Activated B cell treated with CpG ODN at 0.5 μM for 24 hours (primary cell): ENCODE data around the gene OCA2. TPM values are rescaled to one million over a fixed set of nuclear protein-coding genes. Genes with fewer than 3 reads are reported as not detected.

Source experiments
- ATAC-seq: fragments of 200-7000 bp; cut with Tn5 transposase; one replicate; pipeline ENCODE4 v1.10.0; 2021; ENCODE audit warnings: low read depth, mild to moderate bottlenecking, moderate library complexity
- CTCF ChIA-PET: fragments of 350-600 bp; sonication (Branson Sonifier 250); formaldehyde crosslinking; loops from one replicate; lab custom pipeline; 2021; ENCODE audit warnings: antibody characterized with exemption; lab: Charles Lee
- POLR2A ChIA-PET: fragments of 350-600 bp; sonication (Branson Sonifier 250); formaldehyde crosslinking; loops from one replicate; lab custom pipeline; 2021; ENCODE audit warnings: antibody characterized with exemption; lab: Charles Lee
- DNase-seq: peaks from one replicate; pipeline ENCODE4 v3.0.0; 2022
- H3K27ac Mint-ChIP-seq: one replicate; pipeline ENCODE4 v1.8.0; 2020; ENCODE audit warnings: mixed read lengths
- H3K27me3 Mint-ChIP-seq: one replicate; pipeline ENCODE4 v1.8.0; 2021; ENCODE audit warnings: mixed read lengths
- H3K36me3 Mint-ChIP-seq: one replicate; pipeline ENCODE4 v1.8.0; 2021; ENCODE audit warnings: low read depth, mixed read lengths
- H3K4me1 Mint-ChIP-seq: one replicate; pipeline ENCODE4 v1.8.0; 2021; ENCODE audit warnings: mixed read lengths
- H3K4me3 Mint-ChIP-seq: one replicate; pipeline ENCODE4 v1.8.0; 2020; ENCODE audit warnings: mild to moderate bottlenecking, mixed read lengths
- H3K9me3 Mint-ChIP-seq: one replicate; pipeline ENCODE4 v1.8.0; 2020; ENCODE audit warnings: mixed read lengths
- intact Hi-C: fragments of 100-400 bp; cut with micrococcal nuclease; formaldehyde crosslinking; loops from one replicate; pipeline ENCODE4 v1.15.1; 2024
- total RNA-seq: library from RNA; stranded (reverse); gene quantifications from 2 replicates; pipeline ENCODE4 v1.2.3, GENCODE V29; 2022
- TF ChIP-seq, protein P1 (sequence below): fragments of 200-600 bp; IDR thresholded peaks from one replicate; pipeline ENCODE4 v1.8.0; 2022; ENCODE audit warnings: antibody characterized with exemption, mild to moderate bottlenecking

The OCA2 gene
- total RNA-seq, 1 donor from 2014 or later, result not detected

DNA sequence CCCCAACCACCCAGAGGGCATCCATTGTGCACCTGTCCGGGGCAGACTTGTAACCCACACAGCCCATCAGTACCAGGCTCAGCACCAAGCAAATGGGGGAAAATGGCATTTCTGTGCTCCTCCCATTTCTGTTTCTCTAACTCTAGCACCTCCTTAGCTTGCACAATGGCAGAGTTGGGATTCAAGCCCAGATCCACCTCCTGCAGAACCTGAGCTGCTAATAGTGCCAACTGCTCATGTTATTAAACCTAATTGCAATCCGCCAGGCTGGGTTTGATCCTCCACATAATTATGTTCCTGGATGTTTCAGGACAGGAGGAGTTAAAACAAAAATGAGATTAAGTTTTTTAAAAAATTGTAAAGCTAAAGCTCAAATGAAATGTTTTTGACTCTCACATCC, 235.0 kb downstream of the OCA2 start:
- H3K27ac Mint-ChIP-seq, result no peak overlapping the region
- H3K4me3 Mint-ChIP-seq, result no peak overlapping the region
- intact Hi-C loops, result no loop called here
- POLR2A ChIA-PET, result no interaction called here
- no peak for ATAC-seq
- DNase-seq, result no peak
- H3K4me1 Mint-ChIP-seq, result no peaks in the 10 kb centered on the region
- CTCF ChIA-PET, result no interaction called here
- no peaks in the 10 kb centered on the region for H3K9me3 Mint-ChIP-seq
- H3K27me3 Mint-ChIP-seq, result no peaks in the 10 kb centered on the region
- no peaks in the 10 kb centered on the region for H3K36me3 Mint-ChIP-seq
- TF ChIP-seq, protein P1, sequence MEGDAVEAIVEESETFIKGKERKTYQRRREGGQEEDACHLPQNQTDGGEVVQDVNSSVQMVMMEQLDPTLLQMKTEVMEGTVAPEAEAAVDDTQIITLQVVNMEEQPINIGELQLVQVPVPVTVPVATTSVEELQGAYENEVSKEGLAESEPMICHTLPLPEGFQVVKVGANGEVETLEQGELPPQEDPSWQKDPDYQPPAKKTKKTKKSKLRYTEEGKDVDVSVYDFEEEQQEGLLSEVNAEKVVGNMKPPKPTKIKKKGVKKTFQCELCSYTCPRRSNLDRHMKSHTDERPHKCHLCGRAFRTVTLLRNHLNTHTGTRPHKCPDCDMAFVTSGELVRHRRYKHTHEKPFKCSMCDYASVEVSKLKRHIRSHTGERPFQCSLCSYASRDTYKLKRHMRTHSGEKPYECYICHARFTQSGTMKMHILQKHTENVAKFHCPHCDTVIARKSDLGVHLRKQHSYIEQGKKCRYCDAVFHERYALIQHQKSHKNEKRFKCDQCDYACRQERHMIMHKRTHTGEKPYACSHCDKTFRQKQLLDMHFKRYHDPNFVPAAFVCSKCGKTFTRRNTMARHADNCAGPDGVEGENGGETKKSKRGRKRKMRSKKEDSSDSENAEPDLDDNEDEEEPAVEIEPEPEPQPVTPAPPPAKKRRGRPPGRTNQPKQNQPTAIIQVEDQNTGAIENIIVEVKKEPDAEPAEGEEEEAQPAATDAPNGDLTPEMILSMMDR, result no peak

DNA sequence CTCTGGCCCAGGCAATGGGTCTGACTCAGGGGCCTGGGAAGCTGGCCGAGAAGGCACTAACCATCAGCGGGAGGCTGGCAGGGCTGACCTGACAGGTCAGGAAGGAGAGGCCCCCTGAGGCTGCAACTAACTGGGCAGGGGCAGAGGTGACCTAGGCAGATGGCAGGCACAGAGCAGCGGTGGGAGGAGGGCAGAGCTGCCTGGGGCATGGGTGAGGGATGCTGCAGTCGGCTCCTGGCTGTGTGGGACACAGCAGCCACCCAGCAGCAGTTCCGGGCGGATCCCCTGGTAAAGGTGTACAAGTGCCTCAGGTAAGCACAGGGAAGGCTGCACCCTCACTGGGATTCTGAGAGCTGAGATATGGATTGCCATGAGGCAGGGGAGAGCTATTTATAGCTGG, 236.1 kb downstream of the OCA2 start:
- intact Hi-C loops, result no loop called here
- Mint-ChIP-seq H3K36me3 (no peaks in the 10 kb centered on the region), H3K4me1 (no peaks in the 10 kb centered on the region), H3K27ac (no peak overlapping the region), H3K4me3 (no peak overlapping the region), H3K9me3 (peaks cover 3% of the 10 kb centered on the region), H3K27me3 (no peaks in the 10 kb centered on the region)
- ATAC-seq, result no peak
- ChIA-PET POLR2A (no interaction called here), CTCF (no interaction called here)
- DNase-seq, result no peak
- TF ChIP-seq, protein P1, result no peak

DNA sequence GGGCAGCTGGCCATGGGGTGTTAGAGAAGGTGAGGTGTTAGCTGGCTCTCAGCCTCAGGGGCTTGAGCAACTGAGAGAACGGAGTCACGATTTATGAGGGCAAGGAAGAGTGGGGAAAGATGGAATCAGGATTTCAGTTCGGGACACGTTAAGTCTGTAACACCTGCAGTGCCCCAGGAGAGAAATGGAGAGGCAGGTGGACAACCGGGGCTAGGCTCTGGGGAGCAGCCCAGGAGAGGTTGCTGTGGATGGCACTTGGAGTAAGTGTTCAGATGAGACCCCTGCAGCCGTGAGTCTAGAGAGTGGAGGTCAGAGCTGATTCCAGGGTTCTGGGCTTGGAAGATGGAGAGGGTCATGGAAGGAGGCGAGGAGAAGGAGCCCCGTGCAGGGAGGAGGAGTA, 237.9 kb downstream of the OCA2 start:
- H3K27me3 Mint-ChIP-seq, result no peaks in the 10 kb centered on the region
- H3K4me1 Mint-ChIP-seq, result no peaks in the 10 kb centered on the region
- no peak for ATAC-seq
- peaks cover 8% of the 10 kb centered on the region for H3K9me3 Mint-ChIP-seq
- H3K27ac Mint-ChIP-seq, result no peak overlapping the region
- CTCF ChIA-PET, result no interaction called here
- POLR2A ChIA-PET, result no interaction called here
- intact Hi-C loops, result no loop called here
- DNase-seq, result no peak
- no peaks in the 10 kb centered on the region for H3K36me3 Mint-ChIP-seq
- TF ChIP-seq, protein P1, result no peak
- no peak overlapping the region for H3K4me3 Mint-ChIP-seq

DNA sequence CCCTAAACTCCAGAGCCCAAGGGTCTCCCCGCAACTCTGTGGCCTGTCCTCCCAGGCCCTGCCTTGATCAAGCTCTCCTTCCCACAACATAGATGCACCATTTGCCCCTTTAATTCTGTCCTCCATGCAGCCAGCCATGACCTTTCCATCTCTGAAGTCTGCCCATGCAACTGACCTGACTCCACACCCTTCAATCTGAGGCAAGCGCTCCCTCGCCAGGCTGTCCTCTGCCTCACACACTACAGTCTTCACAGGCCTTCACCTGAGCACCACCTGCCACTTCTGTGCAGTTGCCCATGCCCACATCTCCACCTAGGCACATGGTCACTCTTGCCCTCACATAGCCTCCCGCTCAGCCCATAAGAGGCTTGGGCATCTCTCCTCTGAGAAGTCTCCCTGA, 244.0 kb downstream of the OCA2 start:
- ATAC-seq (no peak), DNase-seq (no peak)
- Mint-ChIP-seq H3K36me3 (no peaks in the 10 kb centered on the region), H3K4me3 (no peak overlapping the region), H3K4me1 (no peaks in the 10 kb centered on the region), H3K27ac (no peak overlapping the region), H3K27me3 (no peaks in the 10 kb centered on the region), H3K9me3 (peaks cover 8% of the 10 kb centered on the region)
- ChIA-PET POLR2A (no interaction called here), CTCF (no interaction called here)
- TF ChIP-seq, protein P1, result no peak
- intact Hi-C loops, result no loop called here

DNA sequence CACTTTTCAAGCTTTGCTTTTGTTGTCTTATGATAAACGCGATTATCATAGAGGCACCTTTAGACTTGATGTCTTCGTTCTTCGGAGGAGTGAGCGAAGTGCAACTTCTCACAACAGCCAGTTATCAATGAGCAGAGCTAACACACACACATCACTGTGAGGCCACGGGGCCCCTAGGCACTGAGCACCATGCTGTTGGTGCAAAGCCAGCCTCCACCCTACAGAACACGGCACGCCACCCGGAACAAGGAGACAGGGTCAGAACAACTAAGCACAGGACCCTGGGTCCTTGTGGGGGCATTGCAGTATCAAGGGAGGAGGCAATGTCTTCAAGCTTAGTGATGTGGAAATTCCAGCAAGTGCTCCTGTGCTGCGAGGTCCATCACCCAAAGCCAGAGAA, 244.5 kb downstream of the OCA2 start:
- ATAC-seq (no peak), DNase-seq (no peak)
- H3K27me3 Mint-ChIP-seq, result no peaks in the 10 kb centered on the region
- TF ChIP-seq, protein P1, result no peak
- no peak overlapping the region for H3K27ac Mint-ChIP-seq
- CTCF ChIA-PET, result no interaction called here
- H3K4me1 Mint-ChIP-seq, result no peaks in the 10 kb centered on the region
- peaks cover 8% of the 10 kb centered on the region for H3K9me3 Mint-ChIP-seq
- intact Hi-C loops, result no loop called here
- POLR2A ChIA-PET, result no interaction called here
- H3K4me3 Mint-ChIP-seq, result no peak overlapping the region
- no peaks in the 10 kb centered on the region for H3K36me3 Mint-ChIP-seq
